ENCODE results near the gene DIPK1A.

DNA sequence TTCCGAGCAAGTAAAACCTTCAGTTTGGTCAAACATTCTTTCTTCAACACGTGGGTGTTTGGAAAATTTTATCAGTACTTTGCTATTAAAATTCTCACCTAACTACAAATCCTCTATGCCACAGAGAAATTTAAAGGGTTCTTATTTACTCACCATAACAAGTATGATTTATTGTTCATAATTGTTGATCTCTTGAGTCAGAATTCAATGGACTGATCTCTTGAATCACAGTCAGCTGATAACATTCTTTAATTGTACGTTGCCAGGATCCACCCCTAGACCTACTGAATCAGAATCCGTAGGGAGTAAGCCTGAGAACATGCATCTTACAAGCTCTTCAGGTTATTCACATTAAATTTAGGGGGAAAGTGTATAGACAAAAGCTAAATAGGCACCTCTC, 51.2 kb downstream of the DIPK1A start:
- TF ChIP-seq CTCF (IDR thresholded peaks at IDR 0.05) (no peak), POLR2A (IDR thresholded peaks at IDR 0.05) (no peak)
